Neural cell (in vitro differentiated cells): ENCODE data around the gene DDHD1. TPM values are rescaled to one million over a fixed set of nuclear protein-coding genes. Genes with fewer than 3 reads are reported as not detected.

Source experiments
- H2AFZ ChIP-seq: fragments of 200-600, 300-800 bp; sonication (generic), shearing (Covaris generic); 2 replicates; pipeline ENCODE4 v1.6.0; 2014; ENCODE audit warnings: low read depth, mild to moderate bottlenecking, antibody characterized with exemption, low read length, moderate library complexity
- H3F3A ChIP-seq: fragments of 200-600 bp; shearing (Covaris generic); 2 replicates; pipeline ENCODE4 v1.6.1; 2016; ENCODE audit warnings: mild to moderate bottlenecking, moderate library complexity, mixed read lengths, antibody characterized with exemption, low read length; ENCODE audit not compliant: insufficient read depth, poor library complexity, severe bottlenecking
- H3K27ac ChIP-seq: fragments of 200-600, 300-800 bp; sonication (generic), shearing (Covaris generic); 2 replicates; pipeline ENCODE4 v1.5.1; 2014; ENCODE audit warnings: mild to moderate bottlenecking, low read length, moderate library complexity
- H3K27me3 ChIP-seq: fragments of 300-800, 200-600 bp; sonication (generic), shearing (Covaris generic); 2 replicates; pipeline ENCODE4 v1.6.0; 2014; ENCODE audit warnings: mild to moderate bottlenecking, low read depth, low read length, moderate library complexity; ENCODE audit not compliant: insufficient read depth
- H3K36me3 ChIP-seq: fragments of 300-800, 200-600 bp; sonication (generic), shearing (Covaris generic); 2 replicates; pipeline ENCODE4 v1.5.1; 2014; ENCODE audit warnings: mild to moderate bottlenecking, antibody characterized with exemption, low read length, moderate library complexity; ENCODE audit not compliant: insufficient read depth
- H3K4me2 ChIP-seq: fragments of 300-800, 200-600 bp; sonication (generic), shearing (Covaris generic); 2 replicates; pipeline ENCODE4 v1.6.0; 2014; ENCODE audit warnings: mild to moderate bottlenecking, low read length
- H3K4me3 ChIP-seq: fragments of 300-800, 200-600 bp; sonication (generic), shearing (Covaris generic); 2 replicates; pipeline ENCODE4 v1.5.1; 2014; ENCODE audit warnings: mild to moderate bottlenecking, low read length, moderate library complexity
- H3K79me2 ChIP-seq: fragments of 200-600 bp; shearing (Covaris generic); replicated peaks from 2 replicates; pipeline ENCODE4 v1.6.0; 2014; ENCODE audit warnings: mild to moderate bottlenecking, low read length, moderate library complexity; ENCODE audit not compliant: insufficient read depth
- H3K9ac ChIP-seq: fragments of 300-800, 200-600 bp; sonication (generic), shearing (Covaris generic); 2 replicates; pipeline ENCODE4 v1.6.1; 2016; ENCODE audit warnings: mild to moderate bottlenecking, low read length, mixed read lengths
- H3K9me2 ChIP-seq: fragments of 200-600 bp; shearing (Covaris generic); 2 replicates; pipeline ENCODE4 v1.6.1; 2016; ENCODE audit warnings: mild to moderate bottlenecking, low read length, mixed read lengths; ENCODE audit not compliant: insufficient read depth
- H3K9me3 ChIP-seq: fragments of 200-600, 300-800 bp; sonication (generic), shearing (Covaris generic); 2 replicates; pipeline ENCODE4 v1.6.1; 2016; ENCODE audit warnings: mild to moderate bottlenecking, mixed run types, low read length, moderate library complexity, mixed read lengths
- H4K20me1 ChIP-seq: fragments of 200-600 bp; shearing (Covaris generic); 2 replicates; pipeline ENCODE4 v1.6.1; 2016; ENCODE audit warnings: mild to moderate bottlenecking, mixed run types; ENCODE audit not compliant: insufficient read depth
- CTCF ChIP-seq: fragments of 450-650 bp; IDR thresholded peaks from 2 replicates; pipeline ENCODE4 v1.5.1; 2014; ENCODE audit warnings: antibody characterized with exemption, mild to moderate bottlenecking, moderate library complexity; ENCODE audit not compliant: poor library complexity, severe bottlenecking
- EP300 ChIP-seq: fragments of 450-650 bp; conservative IDR thresholded peaks from 2 replicates; pipeline ENCODE4 v1.6.1; 2014; ENCODE audit warnings: antibody characterized with exemption, mild to moderate bottlenecking, moderate library complexity; ENCODE audit not compliant: poor library complexity, severe bottlenecking
- EZH2 ChIP-seq: fragments of 200-600, 300-800 bp; shearing (Covaris generic), sonication (generic); IDR thresholded peaks from 2 replicates; pipeline ENCODE4 v1.6.1; 2014; ENCODE audit warnings: antibody characterized with exemption, low read length, borderline replicate concordance, mild to moderate bottlenecking; ENCODE audit not compliant: insufficient read depth, poor library complexity, severe bottlenecking
- MXI1 ChIP-seq: fragments of 450-650 bp; conservative IDR thresholded peaks from 2 replicates; pipeline ENCODE4 v1.6.1; 2014; ENCODE audit warnings: antibody characterized with exemption, mild to moderate bottlenecking; ENCODE audit not compliant: poor library complexity, severe bottlenecking
- POLR2AphosphoS5 ChIP-seq: IDR thresholded peaks from 2 replicates; pipeline ENCODE4 v1.6.1; 2012
- RAD21 ChIP-seq: fragments of 450-650 bp; conservative IDR thresholded peaks from 2 replicates; pipeline ENCODE4 v1.6.1; 2014; ENCODE audit warnings: antibody characterized with exemption, mild to moderate bottlenecking, moderate library complexity
- REST ChIP-seq: IDR thresholded peaks from 2 replicates; pipeline ENCODE4 v1.6.1; 2012; ENCODE audit warnings: borderline replicate concordance
- SMC3 ChIP-seq: fragments of 450-650 bp; conservative IDR thresholded peaks from 2 replicates; pipeline ENCODE4 v1.6.1; 2014; ENCODE audit warnings: antibody characterized with exemption, mild to moderate bottlenecking, moderate library complexity; ENCODE audit not compliant: poor library complexity
- TAF1 ChIP-seq: IDR thresholded peaks from 2 replicates; pipeline ENCODE4 v1.6.1; 2012; ENCODE audit warnings: low read depth
- polyA plus RNA-seq: library from polyadenylated mRNA; depleted of rRNA; stranded (reverse); fragments of >200 nt; gene quantifications from 2 replicates; pipeline ENCODE4 v1.2.3, GENCODE V29; 2014

DDHD1 gene
- polyA plus RNA-seq, 1 donor from 2014 or later, result 13.9 TPM

DNA sequence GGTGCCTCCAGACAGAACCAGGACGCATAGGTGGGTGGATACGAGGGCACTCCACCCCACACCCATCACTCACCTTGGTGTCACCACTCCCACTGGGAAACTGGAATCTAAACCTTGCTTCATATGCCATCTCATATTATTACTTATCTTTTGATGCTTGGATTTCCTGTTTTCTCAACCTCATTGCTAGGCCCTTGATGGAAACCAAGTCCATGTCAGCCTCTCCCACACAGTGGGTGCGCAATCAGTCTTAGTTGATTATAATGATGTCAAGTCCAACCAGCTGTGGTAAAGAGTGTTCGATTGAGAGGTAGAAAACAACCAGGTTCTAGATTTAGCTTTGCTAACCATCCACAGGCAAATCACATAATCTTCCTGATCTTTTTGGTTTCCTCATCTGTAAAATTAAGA lies 584 bp upstream of the DDHD1 start:
- TF ChIP-seq SMC3, result no peak
- TF ChIP-seq EP300, result no peak
- TF ChIP-seq RAD21, result no peak
- TF ChIP-seq REST, result no peak
- no peak for TF ChIP-seq POLR2AphosphoS5
- TF ChIP-seq CTCF, result no peak
- no peak for TF ChIP-seq TAF1
- no peak for TF ChIP-seq MXI1
- TF ChIP-seq EZH2, result no peak
- peak overlapping the region; percentile 91 for H3K9ac ChIP-seq
- H3F3A ChIP-seq, result no peaks in the 10 kb centered on the region
- peaks cover 24% of the 10 kb centered on the region for H3K79me2 ChIP-seq
- no peaks in the 10 kb centered on the region for H3K36me3 ChIP-seq
- H3K4me3 ChIP-seq, result peak overlapping the region; percentile 95
- peak overlapping the region; percentile 67 for H2AFZ ChIP-seq
- no peaks in the 10 kb centered on the region for H3K27me3 ChIP-seq
- peak overlapping the region; percentile 62 for H3K27ac ChIP-seq
- H3K9me3 ChIP-seq, result no peaks in the 10 kb centered on the region
- no peaks in the 10 kb centered on the region for H4K20me1 ChIP-seq
- H3K4me2 ChIP-seq, result no peak overlapping the region
- H3K9me2 ChIP-seq, result no peaks in the 10 kb centered on the region

- Histone ChIP-seq H3K79me2 (peaks cover 37% of the 10 kb centered on the region), H3K9ac (peak overlapping the region; percentile 91), H3K9me3 (no peaks in the 10 kb centered on the region), H2AFZ (peak overlapping the region; percentile 46), H4K20me1 (no peaks in the 10 kb centered on the region), H3K36me3 (no peaks in the 10 kb centered on the region), H3K27me3 (no peaks in the 10 kb centered on the region), H3F3A (no peaks in the 10 kb centered on the region), H3K9me2 (no peaks in the 10 kb centered on the region), H3K27ac (peak overlapping the region; percentile 83), H3K4me3 (peak overlapping the region; percentile 95), H3K4me2 (no peak overlapping the region)
- no peak for TF ChIP-seq SMC3
- TF ChIP-seq MXI1, result no peak
- TF ChIP-seq EZH2, result no peak
- peak; percentile 32 for TF ChIP-seq TAF1
- peak; percentile 12 for TF ChIP-seq RAD21
- TF ChIP-seq POLR2AphosphoS5, result peak; percentile 8
- no peak for TF ChIP-seq EP300
These were observed 788 bp downstream of the DDHD1 start for GRCh38 chr14:53152184-53152886.
